OCI-LY1 (cell line): ENCODE measurements around the gene TAF6L.

Experiments used
- EZH2 ChIP-seq: fragments of 200-600 bp; sonication (generic), shearing (Covaris generic); IDR thresholded peaks from 2 replicates; pipeline ENCODE4 v1.8.0; 2017; ENCODE audit warnings: borderline replicate concordance, mixed run types, mild to moderate bottlenecking, antibody characterized with exemption, low read length, moderate library complexity, mixed read lengths
- TF ChIP-seq, protein P1 (sequence below): fragments of 200-600 bp; sonication (generic), shearing (Covaris generic); IDR thresholded peaks from 2 replicates; pipeline ENCODE4 v1.5.1; 2017; ENCODE audit warnings: mild to moderate bottlenecking, antibody characterized with exemption, low read length, moderate library complexity, mixed read lengths

DNA sequence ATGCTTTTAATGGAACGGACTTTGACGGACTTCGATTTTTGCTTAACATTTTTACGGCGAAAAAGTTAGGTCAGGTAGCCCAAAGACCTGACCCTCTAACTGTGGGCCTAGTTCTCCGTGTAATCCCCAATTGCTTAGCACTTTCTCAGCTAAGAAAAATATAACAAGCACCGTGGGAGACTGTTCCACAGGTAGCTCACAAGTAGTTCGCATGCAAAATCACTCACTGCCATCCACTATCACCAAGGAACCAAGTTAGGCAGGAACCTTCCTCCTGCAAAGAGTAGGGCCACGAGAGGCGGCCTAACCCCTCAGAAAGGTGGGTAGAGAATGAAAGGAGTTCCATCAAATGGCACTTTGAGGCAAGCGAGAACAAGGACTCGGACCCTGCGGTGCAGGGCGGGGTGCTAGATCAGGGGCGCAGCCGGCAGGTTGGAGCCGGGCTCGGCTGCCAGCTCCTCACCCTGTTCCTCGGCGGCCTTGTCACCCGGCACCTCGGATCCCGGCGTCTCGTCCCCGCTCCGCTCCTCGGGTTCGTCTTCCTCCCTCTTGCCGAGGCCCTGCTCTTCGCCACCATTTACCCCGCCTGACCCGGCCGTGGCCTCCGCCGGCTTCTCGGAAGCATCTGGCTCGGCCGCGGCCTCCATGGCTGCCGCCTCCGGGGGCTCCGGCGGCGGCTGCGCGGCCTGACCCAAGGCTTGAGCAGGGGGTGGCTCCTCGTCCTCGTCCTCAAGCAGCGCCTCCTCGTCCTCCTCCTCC lies 44.9 kb upstream of the TAF6L start:
- TF ChIP-seq, protein P1, sequence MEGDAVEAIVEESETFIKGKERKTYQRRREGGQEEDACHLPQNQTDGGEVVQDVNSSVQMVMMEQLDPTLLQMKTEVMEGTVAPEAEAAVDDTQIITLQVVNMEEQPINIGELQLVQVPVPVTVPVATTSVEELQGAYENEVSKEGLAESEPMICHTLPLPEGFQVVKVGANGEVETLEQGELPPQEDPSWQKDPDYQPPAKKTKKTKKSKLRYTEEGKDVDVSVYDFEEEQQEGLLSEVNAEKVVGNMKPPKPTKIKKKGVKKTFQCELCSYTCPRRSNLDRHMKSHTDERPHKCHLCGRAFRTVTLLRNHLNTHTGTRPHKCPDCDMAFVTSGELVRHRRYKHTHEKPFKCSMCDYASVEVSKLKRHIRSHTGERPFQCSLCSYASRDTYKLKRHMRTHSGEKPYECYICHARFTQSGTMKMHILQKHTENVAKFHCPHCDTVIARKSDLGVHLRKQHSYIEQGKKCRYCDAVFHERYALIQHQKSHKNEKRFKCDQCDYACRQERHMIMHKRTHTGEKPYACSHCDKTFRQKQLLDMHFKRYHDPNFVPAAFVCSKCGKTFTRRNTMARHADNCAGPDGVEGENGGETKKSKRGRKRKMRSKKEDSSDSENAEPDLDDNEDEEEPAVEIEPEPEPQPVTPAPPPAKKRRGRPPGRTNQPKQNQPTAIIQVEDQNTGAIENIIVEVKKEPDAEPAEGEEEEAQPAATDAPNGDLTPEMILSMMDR, result no peak
- TF ChIP-seq EZH2, result no peak
